SK-N-SH treated with all-trans-retinoic acid at 6 μM for 48 hours (cell line): ENCODE measurements around the gene ATAD5.

ENCODE experiments used
- ATAC-seq: fragments of 200-7000 bp; cut with Tn5 transposase; 3 replicates; pipeline ENCODE4 v1.9.1; 2020; ENCODE audit warnings: mild to moderate bottlenecking, moderate library complexity
- BACH2 ChIP-seq: fragments of 250-450 bp; sonication (Bioruptor Pico); IDR thresholded peaks from 2 replicates; pipeline ENCODE4 v1.9.0; 2021; ENCODE audit warnings: mild to moderate bottlenecking, borderline replicate concordance
- CREB5 ChIP-seq: fragments of 250-450 bp; sonication (Bioruptor Pico); IDR thresholded peaks from 2 replicates; pipeline ENCODE4 v1.5.1; 2020; ENCODE audit warnings: low read depth, mild to moderate bottlenecking, moderate library complexity
- CSRNP3 ChIP-seq: fragments of 250-450 bp; sonication (Bioruptor Pico); IDR thresholded peaks from 2 replicates; pipeline ENCODE4 v1.5.1; 2021; ENCODE audit warnings: mild to moderate bottlenecking, moderate library complexity
- ESRRG ChIP-seq: fragments of 250-450 bp; sonication (Bioruptor Pico); IDR thresholded peaks from 2 replicates; pipeline ENCODE4 v1.6.1; 2021; ENCODE audit warnings: mild to moderate bottlenecking
- GLIS3 ChIP-seq: fragments of 250-450 bp; sonication (Bioruptor Pico); IDR thresholded peaks from 2 replicates; pipeline ENCODE4 v1.5.0; 2020; ENCODE audit warnings: mild to moderate bottlenecking, moderate library complexity
- ISL1 ChIP-seq: fragments of 250-450 bp; sonication (Bioruptor Pico); IDR thresholded peaks from 2 replicates; pipeline ENCODE4 v2.1.2; 2022; ENCODE audit warnings: mild to moderate bottlenecking, moderate library complexity
- OSR1 ChIP-seq: fragments of 250-450 bp; sonication (Bioruptor Pico); IDR thresholded peaks from 2 replicates; pipeline ENCODE4 v1.8.0; 2022; ENCODE audit warnings: moderate library complexity, mild to moderate bottlenecking, inconsistent platforms
- PATZ1 ChIP-seq: fragments of 250-450 bp; sonication (Bioruptor Pico); IDR thresholded peaks from 2 replicates; pipeline ENCODE4 v1.8.0; 2020; ENCODE audit warnings: mild to moderate bottlenecking, moderate library complexity, borderline replicate concordance
- POU6F1 ChIP-seq: fragments of 250-450 bp; sonication (Bioruptor Pico); IDR thresholded peaks from 2 replicates; pipeline ENCODE4 v1.8.0; 2021; ENCODE audit warnings: low read depth, mild to moderate bottlenecking, moderate library complexity, borderline replicate concordance
- RARB ChIP-seq: fragments of 250-450 bp; sonication (Bioruptor Pico); IDR thresholded peaks from 2 replicates; pipeline ENCODE4 v1.8.0; 2021; ENCODE audit warnings: mild to moderate bottlenecking, moderate library complexity
- SNAI2 ChIP-seq: fragments of 250-450 bp; sonication (Bioruptor Pico); IDR thresholded peaks from 2 replicates; pipeline ENCODE4 v1.5.0; 2020; ENCODE audit warnings: mild to moderate bottlenecking, moderate library complexity
- TCF4 ChIP-seq: fragments of 250-450 bp; sonication (Bioruptor Pico); IDR thresholded peaks from 2 replicates; pipeline ENCODE4 v1.8.0; 2021; ENCODE audit warnings: mild to moderate bottlenecking, moderate library complexity, borderline replicate concordance
- ZC3H10 ChIP-seq: fragments of 250-450 bp; sonication (Bioruptor Pico); IDR thresholded peaks from 2 replicates; pipeline ENCODE4 v1.5.1; 2021; ENCODE audit warnings: mild to moderate bottlenecking, moderate library complexity
- ZFP3 ChIP-seq: fragments of 250-450 bp; sonication (Bioruptor Pico); IDR thresholded peaks from 2 replicates; pipeline ENCODE4 v1.5.0; 2020; ENCODE audit warnings: mild to moderate bottlenecking, moderate library complexity
- ZFP30 ChIP-seq: fragments of 450-650 bp; formaldehyde crosslinking; IDR thresholded peaks from 2 replicates; pipeline ENCODE4 v1.5.0; 2022; ENCODE audit warnings: mild to moderate bottlenecking, moderate library complexity
- ZNF565 ChIP-seq: fragments of 450-650 bp; formaldehyde crosslinking; conservative IDR thresholded peaks from 2 replicates; pipeline ENCODE4 v1.5.0; 2020; ENCODE audit warnings: low read depth, mild to moderate bottlenecking, moderate library complexity
- ZNF70 ChIP-seq: fragments of 450-650 bp; formaldehyde crosslinking; IDR thresholded peaks from 2 replicates; pipeline ENCODE4 v1.5.0; 2020; ENCODE audit warnings: mild to moderate bottlenecking, moderate library complexity
- ZNF8 ChIP-seq: fragments of 450-650 bp; formaldehyde crosslinking; IDR thresholded peaks from 2 replicates; pipeline ENCODE4 v1.5.0; 2020; ENCODE audit warnings: mild to moderate bottlenecking, moderate library complexity

ATAD5 gene

GRCh38 chr17:30824356-30825145 lies 7.2 kb upstream of the ATAD5 start, which contains the start of gene CRLF3:
TSS of gene CRLF3 (minus strand) at chr17:30824692. CDS start at chr17:30824651, 41 bp downstream.
- peak; percentile 96 for ATAC-seq

GRCh38 chr17:30827082-30827481 lies 4.7 kb upstream of the ATAD5 start:
- TF ChIP-seq ZC3H10 (CRISPR knock-in tag) (no peak), ZNF565 (CRISPR knock-in tag) (no peak), ISL1 (CRISPR knock-in tag) (no peak), CSRNP3 (CRISPR knock-in tag) (no peak), POU6F1 (CRISPR knock-in tag) (no peak), RARB (CRISPR knock-in tag) (no peak), ZNF8 (no peak), ZNF70 (CRISPR knock-in tag) (no peak)
- ATAC-seq: no peak

More at GRCh38 chr17:30824356-30825145, 7.2 kb upstream of the ATAD5 start, which contains the start of gene CRLF3:
- peak; percentile 51 for TF ChIP-seq ZNF8
- TF ChIP-seq GLIS3 (CRISPR knock-in tag): no peak
- TF ChIP-seq, all 23 proteins: peak for 1

- ATAC-seq: no peak
- TF ChIP-seq ZNF70 (CRISPR knock-in tag) (no peak), ZFP3 (CRISPR knock-in tag) (no peak), CSRNP3 (CRISPR knock-in tag) (no peak), POU6F1 (CRISPR knock-in tag) (no peak), RARB (CRISPR knock-in tag) (no peak), CREB5 (CRISPR knock-in tag) (no peak), ZNF8 (no peak)
Measured at GRCh38 chr17:30829022-30829421, 2.7 kb upstream of the ATAD5 start.

- ATAC-seq: no peak; the same call in 2 of the 3 replicates
- TF ChIP-seq SNAI2: no peak
- TF ChIP-seq OSR1 (CRISPR knock-in tag): no peak
- no peak for TF ChIP-seq ESRRG (CRISPR knock-in tag)
- TF ChIP-seq PATZ1: no peak
- no peak for TF ChIP-seq TCF4 (CRISPR knock-in tag)
- no peak for TF ChIP-seq POU6F1 (CRISPR knock-in tag)
- TF ChIP-seq BACH2 (CRISPR knock-in tag): no peak
- TF ChIP-seq CSRNP3 (CRISPR knock-in tag): no peak
- no peak for TF ChIP-seq ZFP3 (CRISPR knock-in tag)
- TF ChIP-seq ZFP30 (CRISPR knock-in tag): no peak
- TF ChIP-seq ISL1 (CRISPR knock-in tag): no peak
- no peak for TF ChIP-seq CREB5 (CRISPR knock-in tag)
Measured at GRCh38 chr17:30831257-30831656, 509 bp upstream of the ATAD5 start.
